HG02970 (cell line): ENCODE results near the gene HEXD.
A peak's percentile ranks its signal among the peaks of the same experiment; 100 is the strongest.
"Not testable (repeated sequence)": the region's sequence is repeated elsewhere in the genome, so short reads cannot be mapped to it uniquely, and the experiment has no call there.

Experiments used
- ATAC-seq: cut with Tn5 transposase; IDR thresholded peaks from one replicate; pipeline ENCODE4 v1.9.1; 2021; ENCODE audit warnings: mild to moderate bottlenecking, moderate library complexity, moderate number of reproducible peaks; ENCODE audit not compliant: unreplicated experiment, low FRiP score

Gene HEXD

DNA sequence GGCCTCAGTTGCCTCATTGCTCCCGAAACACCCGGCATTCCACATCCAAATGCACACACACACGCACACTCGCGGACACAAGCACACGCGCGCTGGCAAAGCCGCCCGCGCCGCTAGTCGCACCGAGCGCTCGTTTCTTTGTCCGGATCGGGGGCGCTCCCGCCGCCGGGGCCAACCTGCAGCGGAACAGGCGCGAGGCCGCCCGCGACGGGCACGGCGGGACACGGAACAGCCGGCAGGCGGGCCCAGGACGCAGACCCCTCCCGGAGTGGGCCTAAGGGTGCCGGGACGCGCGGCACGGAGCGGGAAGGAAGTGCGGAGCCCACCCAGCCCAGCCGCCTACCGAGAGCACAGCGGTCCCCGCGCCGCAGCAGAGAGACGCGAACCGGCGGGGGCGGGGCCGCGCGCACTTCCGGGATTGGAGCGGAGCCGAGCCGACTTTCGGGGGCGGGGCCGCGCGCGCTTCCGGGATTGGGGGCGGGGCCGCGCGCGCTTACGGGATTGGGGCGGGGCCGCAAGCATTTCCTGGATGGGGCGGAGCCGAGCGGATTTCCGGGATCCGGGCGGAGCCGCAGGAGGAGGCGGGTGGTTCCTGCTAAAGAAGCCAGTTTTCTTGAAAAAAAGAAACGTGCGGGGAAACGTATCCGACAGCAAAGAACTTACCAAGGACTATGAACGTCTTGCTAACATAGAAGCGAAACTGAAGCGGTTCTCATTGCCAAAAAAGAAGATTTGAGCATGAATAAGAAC is 32.4 kb downstream of the HEXD start, which contains the start of gene CYBC1:
Gene CYBC1, minus strand, starts transcription at position 396 of the 750 bp plus-strand sequence. CDS start 1,498 bp downstream, outside the sequence.
- peak; percentile 68 for ATAC-seq

DNA sequence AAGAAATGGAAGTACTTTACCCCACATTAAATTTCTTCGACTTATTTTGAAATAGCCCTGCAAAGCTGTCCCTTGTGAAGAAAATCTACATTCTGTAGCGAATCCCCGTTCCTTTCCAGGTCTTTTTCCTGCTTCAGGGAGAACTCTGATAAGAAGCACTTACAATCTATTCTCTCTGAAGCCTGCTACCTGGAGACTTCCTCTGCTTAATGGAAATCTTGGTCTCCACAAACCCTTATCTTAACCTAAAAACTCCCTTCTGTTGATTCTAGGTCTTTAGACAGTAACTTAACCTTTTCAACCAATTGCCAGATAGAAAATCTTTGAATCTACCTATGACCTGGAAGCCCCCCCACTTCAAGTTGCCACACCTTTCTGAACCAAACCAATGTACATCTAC is 34.0 kb downstream of the HEXD start:
- ATAC-seq: no peak

DNA sequence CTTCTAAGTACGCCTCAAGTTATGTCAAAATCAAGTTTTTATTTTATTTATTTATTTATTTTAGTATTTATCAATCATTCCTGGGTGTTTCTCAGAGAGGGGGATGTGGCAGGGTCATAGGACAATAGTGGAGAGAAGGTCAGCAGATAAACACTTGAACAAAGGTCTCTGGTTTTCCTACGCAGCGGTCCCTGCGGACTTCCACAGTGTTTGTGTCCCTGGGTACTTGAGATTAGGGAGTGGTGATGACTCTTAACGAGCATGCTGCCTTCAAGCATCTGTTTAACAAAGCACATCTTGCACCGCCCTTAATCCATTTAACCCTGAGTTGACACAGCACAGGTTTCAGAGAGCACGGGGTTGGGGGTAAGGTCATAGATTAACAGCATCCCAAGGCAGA is 35.0 kb downstream of the HEXD start:
- ATAC-seq: not testable (repeated sequence)

DNA sequence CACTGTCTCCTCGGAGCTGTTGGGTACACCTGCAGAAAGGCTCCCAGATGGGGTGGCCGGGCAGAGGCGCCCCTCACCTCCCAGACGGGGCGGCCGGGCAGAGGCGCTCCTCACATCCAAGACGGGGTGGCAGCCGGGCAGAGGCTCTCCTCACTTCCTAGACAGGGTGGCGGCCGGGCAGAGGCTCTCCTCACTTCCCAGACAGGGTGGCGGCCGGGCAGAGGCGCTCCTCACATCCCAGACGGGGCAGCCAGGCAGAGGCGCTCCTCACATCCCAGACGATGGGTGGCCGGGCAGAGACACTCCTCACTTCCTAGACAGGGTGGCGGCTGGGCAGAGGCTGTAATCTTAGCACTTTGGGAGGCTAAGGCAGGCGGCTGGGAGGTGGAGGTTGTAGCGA is 35.6 kb downstream of the HEXD start:
- ATAC-seq: not testable (repeated sequence)

DNA sequence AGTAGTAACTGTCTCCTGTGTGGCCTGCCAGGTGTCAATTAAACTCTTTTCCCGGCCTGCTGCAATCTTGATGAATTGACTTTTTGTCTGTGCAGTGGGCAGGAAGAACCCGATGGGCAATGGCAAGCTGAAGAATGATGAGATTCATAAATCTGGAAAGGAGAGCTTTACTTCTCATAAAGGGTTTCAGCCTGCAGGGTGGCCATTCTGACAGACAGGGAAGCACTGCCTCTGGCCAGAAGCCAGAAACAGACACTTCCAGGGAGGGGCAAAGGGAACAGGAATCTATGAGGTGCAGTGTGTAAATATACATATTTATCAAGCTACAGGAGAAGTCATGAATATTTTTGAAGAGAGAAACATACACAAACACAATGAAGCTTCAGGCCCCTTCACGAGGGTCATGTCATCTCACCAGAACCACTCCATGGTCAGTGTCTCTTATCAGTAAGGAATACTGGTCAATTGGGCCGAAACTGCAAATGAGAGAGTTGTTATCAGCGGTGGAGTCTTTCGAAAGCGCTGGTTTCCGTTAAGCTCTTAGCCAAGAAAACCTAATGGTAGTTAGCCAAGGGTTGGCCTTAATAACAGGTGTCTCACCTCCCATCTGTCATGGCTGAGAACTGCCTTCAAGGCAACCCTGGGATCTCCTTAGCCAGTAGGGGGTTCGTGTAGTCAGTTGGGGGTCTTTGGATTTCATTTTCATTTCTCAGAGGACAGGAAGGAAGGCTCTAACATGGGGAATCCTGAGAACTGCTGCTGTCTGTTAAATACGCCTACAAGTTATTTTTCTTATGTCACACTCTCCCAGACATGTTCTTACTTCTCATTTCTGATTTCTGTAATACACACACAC is 39.2 kb downstream of the HEXD start:
- no peak for ATAC-seq

DNA sequence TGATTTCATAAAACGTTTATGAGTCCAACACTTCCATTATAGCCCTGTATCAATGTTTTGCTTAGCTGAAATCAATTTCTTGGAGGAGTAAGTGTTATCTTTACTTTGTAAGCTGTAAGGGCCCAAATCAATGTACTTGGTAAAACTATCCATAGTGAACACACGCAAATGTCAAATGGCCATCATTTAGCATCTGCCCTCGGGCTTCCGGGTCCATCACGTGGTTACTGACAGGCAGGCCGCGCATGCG is 39.7 kb downstream of the HEXD start:
- no peak for ATAC-seq

DNA sequence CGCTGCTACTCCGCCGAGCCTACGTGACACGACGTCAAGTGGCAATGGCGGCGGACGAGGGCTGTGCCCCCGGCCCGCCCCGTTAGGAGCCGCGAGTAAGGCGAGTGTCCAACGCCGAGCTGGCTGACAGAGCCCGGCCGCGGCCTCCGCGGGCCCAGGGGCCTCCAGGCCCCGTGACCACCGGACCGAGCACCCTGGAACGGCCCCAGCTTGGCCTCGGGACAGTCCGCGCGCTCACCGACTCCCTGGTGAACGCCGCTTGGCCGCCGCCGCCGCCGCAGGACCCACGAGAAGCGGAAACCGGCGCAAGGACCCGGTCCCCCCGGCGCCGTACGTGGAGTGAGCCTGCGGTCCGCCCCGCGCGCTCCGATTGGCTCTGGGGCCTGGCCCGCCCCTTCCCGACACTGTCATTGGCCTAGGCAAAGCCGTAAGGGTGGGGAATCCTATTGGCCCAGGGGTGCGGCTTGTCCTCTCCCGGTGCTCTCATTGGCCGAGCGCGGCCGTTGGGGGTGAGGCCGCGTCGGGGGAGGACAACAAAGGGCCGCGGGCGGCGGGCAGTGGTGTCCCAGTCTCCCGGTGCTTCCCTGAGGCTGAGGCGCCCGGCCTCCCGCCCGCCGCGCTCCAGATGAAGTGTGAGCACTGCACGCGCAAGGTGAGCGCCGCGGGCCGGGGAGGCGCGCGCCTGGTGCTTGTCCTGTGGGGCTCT is 40.2 kb downstream of the HEXD start, which contains the start of gene NARF:
Gene NARF, plus strand, starts transcription at position 563 of the 706 bp plus-strand sequence. Its CDS starts 63 bp downstream, at position 626.
- ATAC-seq: peak; percentile 94

DNA sequence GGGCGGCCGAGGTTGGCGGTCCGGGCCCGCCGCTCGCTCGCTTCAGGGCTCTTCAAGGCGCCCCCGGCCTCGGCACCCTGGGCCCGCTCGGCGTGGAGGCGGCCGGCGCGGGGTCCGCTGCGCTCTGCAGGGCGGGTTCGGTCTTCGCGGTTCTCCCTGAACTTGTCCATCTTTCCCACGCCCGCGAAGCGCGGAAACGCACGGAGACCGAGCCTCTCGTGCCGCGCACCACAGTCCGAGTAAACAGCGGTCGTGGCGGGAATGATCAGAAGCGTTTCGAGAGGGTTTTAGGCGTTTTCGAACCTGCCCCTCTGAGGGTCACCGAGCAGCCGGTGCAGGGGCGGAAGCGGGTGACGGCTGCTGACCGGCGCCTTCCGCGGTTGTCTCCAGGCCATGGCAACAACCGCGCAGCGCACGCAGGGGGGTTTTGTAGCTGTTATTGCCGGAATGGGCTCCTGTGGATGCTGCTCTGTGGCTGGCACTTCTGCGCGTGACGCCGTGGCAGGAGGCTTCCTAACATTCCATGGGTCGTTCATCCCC is 40.8 kb downstream of the HEXD start:
- ATAC-seq: peak; percentile 25

DNA sequence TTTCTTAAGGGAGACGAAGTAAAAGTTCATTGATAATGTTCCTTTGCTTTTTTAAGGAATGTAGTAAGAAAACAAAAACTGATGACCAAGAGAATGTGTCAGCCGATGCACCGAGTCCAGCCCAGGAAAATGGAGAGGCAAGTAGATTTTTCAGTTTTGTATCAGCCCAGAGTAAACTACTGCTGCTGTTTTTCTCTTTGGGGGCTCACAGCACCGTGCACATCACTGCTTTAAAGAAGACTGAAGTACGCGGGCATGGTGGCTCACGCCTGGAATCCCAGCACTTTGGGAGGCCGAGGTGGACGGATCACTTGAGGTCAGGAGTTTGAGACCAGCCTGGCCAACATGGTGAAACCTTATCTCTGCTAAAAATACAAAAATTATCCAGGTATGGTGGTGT is 41.8 kb downstream of the HEXD start:
- ATAC-seq: not testable (repeated sequence)

DNA sequence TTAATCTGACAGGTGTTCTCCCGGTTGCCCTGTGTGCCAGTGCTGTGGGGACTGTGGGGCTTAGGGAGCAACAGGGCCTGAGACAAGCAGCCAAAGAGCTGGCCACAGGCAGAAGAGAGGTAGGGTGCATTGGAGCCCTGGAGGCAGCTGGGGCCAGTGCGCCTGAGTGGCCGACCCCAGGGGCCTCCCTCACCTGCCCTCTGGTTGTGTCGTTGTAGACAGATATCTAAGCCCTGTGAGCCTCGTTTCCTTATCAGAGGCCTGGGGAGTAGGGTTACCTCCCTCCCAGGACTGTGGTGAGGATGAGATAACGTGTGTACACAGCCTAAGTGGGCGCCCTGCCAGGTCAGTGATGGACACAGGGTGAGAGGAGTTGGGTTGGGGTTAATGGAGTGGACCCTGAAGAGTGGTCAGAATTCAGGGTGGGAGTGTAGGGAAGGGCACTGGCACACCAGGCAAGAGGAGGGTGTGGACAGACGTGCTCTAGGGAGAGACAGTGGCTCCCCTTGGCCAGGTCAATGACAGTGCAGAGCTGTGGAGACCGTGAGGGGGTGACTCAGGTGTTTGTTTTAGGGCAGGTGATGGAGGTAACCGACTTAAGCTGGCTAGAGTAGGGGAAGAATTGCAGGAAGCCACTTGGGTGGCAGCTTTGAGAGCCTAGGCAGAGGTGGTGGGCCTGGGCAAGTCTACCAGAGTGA is 43.8 kb downstream of the HEXD start:
- no peak for ATAC-seq

DNA sequence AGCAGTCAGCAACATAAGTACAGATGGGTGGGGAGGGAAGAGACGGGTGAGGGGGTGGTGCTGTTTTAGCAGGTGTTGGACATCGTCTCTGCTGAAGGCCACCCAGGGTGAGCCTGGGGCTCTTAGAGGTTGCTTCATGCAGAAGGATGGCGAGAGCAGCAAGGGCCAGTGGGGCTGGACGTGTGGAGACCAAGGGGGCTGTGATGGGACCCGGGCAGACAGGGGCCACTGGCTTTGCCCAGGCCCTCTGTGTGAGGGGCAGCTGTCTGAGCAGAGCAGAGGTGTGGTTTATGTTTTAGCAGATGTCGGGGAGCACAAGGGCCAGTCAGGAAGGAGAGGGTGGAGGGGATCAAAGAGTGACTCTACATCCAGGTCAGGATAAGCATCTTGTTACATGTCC is 45.2 kb downstream of the HEXD start:
- no peak for ATAC-seq

DNA sequence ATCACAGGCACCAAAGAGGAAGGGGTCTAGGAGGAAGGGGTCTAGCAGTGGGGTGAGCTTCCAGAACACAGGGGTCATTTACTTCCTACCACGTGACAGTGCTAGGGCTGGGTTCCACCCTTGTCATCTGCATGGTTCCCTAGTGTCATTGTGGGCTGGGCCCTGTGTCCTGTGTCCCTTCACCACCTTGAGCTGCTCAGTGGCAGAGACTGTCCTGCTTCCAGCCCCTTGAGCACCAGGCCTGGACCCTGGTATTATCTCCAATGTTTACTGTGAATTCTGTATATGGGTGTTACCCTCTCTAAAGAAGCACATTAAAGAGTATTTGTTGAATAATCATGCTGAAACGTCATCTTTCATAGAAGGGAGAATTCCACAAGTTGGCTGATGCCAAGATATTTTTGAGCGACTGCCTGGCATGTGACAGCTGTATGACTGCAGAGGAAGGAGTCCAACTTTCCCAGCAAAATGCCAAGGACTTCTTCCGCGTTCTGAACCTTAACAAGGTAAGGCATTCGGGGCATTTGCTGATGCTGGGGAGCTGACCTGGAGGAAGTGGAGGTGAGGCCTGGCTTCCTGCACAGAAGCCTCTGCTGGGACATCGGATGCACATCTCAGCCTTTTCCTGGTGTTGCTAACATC is 45.9 kb downstream of the HEXD start:
- no peak for ATAC-seq

DNA sequence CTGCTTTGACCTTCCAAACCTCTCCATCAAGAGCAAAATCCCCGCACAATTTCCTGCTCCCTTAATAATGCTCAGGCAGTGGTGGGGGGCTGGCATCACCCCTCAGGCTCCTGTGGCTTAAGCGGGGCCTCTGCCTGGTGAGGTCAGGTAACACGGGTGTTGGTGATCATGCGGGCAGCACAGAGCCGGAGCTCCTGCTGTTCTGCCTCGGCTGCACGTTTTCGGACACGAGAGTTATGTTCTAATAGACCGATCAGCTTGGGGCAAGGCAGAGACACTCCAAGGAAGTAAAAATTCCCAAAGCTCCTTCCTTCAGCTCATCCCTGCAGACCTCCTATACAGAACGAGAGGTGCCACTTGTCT is 46.4 kb downstream of the HEXD start:
- ATAC-seq: no peak

DNA sequence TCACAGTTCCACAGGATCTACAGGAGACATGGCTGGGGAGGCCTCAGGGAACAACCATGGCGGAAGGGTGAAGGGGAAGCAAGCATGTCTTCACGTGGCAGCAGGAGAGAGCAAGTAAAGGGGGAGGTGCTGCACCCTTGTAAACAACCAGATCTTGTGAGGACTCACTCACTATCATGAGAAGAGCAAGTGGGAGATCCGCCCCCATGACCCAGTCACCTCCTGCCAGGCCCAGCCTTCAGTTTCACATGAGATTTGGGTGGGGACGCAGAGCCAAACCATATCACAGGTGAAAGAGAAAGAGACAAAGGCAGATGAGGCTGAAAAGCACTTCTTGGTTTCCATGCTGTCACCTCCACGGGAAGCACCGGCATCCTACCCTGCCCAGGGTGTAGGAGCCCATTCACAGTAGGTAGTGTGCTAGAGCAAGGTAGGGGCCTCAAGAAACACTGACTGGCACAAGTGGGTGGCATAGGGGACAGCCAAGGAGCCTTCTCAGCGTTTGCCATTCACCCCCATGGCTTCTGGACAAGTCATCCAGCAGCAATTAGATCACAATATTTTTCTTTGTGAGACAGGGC is 47.0 kb downstream of the HEXD start:
- no peak for ATAC-seq

DNA sequence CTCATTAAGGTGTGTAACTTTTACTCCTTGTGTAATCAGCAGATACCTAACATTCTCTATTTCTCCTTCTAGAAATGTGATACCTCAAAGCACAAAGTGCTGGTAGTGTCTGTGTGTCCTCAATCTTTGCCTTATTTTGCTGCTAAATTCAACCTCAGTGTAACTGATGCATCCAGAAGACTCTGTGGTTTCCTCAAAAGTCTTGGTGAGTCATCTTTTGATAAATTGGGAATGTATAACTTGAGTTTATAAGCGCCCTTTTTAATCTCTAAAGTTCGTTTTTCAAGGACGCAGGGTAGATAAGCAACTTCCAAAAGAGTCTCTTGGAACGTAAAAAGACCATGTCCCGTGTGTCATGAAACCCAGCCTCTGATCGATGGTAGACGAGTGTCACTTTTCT is 50.5 kb downstream of the HEXD start:
- no peak for ATAC-seq

DNA sequence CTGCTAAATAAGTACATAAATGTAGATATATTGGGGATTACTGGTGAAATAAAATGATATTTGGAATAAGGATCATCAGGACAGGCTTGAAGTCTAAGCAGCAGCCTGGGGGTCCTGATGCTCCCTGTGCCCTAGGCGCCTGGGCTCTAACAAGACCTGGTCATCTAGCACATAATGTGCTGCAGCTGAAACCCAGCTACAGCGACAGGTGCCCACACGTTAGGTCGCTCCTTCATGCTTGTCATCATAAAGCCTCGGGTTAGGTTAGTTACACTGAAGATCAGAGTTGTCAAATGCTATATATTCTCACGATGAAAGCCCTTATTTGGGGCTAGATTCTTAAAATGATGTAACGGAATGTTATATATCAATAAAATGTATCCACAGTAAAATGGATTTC is 51.9 kb downstream of the HEXD start:
- ATAC-seq: no peak

DNA sequence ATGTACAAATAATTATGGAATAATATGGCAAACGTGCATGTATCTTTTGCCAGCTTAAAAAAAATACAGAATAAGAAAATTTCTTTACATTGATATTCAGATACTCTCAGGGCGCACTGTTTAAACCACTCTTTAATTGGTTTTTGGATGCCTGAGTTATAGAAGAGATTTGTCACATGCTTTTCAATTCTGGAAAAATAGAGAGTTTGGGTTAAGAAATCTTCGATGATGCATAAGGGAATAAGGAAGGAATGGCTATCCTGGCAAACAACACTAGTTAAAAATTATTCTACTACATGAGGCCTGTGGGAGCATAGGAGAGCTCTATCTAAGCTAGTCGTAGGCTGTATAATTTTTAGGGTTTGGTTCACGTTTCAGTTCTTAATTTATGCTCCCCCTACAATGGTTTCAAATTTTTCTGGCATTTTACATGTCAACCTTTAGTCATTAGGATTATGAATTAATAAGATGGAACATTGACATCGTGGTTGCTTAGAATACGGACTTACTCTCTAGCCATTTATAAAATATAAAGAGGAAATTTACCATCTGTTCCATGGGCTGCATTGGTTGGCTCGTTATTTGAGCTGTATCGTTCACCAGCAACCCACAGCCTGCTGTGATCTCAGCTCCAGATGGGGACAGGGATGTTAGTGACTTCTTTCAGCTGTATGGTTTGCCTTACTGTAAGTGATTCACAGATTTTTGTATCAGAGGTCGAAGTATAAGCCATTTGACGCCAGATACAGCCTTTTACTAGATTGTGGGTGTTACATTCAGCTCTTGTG is 56.3 kb downstream of the HEXD start:
- no peak for ATAC-seq

DNA sequence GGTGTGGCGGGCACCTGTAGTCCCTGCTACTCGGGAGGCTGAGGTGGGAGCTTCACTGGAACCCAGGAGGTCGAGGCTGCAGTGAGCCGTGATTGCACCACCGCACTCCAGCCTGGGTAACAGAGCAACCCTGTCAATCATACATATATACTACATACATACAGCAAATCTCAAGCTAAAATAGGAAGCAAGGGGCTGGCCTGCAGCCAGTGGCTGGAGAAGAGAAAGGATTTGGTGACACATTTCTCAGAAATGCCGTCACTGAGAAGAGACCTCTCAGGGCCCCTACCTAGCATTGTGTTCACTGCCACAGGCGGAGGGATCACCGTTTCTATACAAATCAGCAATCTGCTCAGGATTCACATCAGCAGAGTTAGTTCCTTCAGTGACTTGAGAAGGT is 57.3 kb downstream of the HEXD start:
- ATAC-seq: no peak

DNA sequence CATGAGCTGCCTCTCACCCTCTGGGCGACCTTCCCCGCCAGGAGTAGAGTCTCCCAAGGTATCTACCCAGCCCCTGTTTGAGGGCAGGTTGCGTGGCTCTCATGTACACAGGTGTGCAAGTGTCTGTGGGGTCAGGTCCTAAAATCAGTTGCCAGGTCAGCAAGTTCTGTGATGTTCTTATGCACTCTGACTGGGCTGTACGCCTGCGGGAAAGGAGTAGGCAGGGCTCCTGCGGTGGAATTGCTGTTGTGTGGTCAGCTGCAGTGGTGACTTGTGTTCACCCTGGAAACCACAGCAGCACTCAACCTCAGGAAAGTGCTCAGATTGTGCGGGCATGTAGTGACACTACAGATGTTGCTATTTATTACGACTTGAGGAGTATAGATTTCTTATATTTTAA is 59.8 kb downstream of the HEXD start:
- no peak for ATAC-seq
